ENCODE results near the gene PTCH1. TPM values are rescaled to one million over a fixed set of nuclear protein-coding genes. Genes with fewer than 3 reads are reported as not detected.
A peak's percentile ranks its signal among the peaks of the same experiment; 100 is the strongest.

PTCH1 gene
- total RNA-seq, 1 donor from 2014 or later = 4.3 TPM

GRCh38 chr9:95514342-95514741 is 2.4 kb downstream of the PTCH1 start:
- DNase-seq (ENCODE audit: low spot score) = no peak
- intact Hi-C loops (cut with DNase I) = no loop called here

GRCh38 chr9:95513711-95514110 is 3.1 kb downstream of the PTCH1 start:
- DNase-seq (ENCODE audit: low spot score) = no peak
- intact Hi-C loops (cut with DNase I) = no loop called here

GRCh38 chr9:95512709-95513095 is 4.1 kb downstream of the PTCH1 start:
- intact Hi-C loops (cut with DNase I) = no loop called here
- DNase-seq (ENCODE audit: low spot score) = no peak

- intact Hi-C loops (cut with DNase I) = no loop called here
- DNase-seq (ENCODE audit: low spot score) = no peak
Observed at GRCh38 chr9:95511952-95512708, 4.6 kb downstream of the PTCH1 start.

- no peak for DNase-seq (ENCODE audit: low spot score)
- intact Hi-C loops (cut with DNase I) = no loop called here
Observed at GRCh38 chr9:95511616-95511931, 5.2 kb downstream of the PTCH1 start.

- intact Hi-C loops (cut with DNase I) = no loop called here
- DNase-seq (ENCODE audit: low spot score) = peak; percentile 92
Observed at GRCh38 chr9:95510709-95511615, 5.8 kb downstream of the PTCH1 start.

- DNase-seq (ENCODE audit: low spot score) = no peak
- intact Hi-C loops (cut with DNase I) = loop anchor here (5.0 kb wide), 1 partner anchor 48 kb away; no protein-coding TSS in a partner anchor
Observed at GRCh38 chr9:95509851-95510708, 6.7 kb downstream of the PTCH1 start.

- DNase-seq (ENCODE audit: low spot score) = no peak
- intact Hi-C loops (cut with DNase I) = loop anchor here (5.0 kb wide), 1 partner anchor 47 kb away; no protein-coding TSS in a partner anchor
Observed at GRCh38 chr9:95508968-95509850, 7.6 kb downstream of the PTCH1 start.

- no peak for DNase-seq (ENCODE audit: low spot score)
Observed at GRCh38 chr9:95508242-95508967, 8.4 kb downstream of the PTCH1 start.

GRCh38 chr9:95507464-95508241 is 9.1 kb downstream of the PTCH1 start:
- DNase-seq (ENCODE audit: low spot score) = no peak
- intact Hi-C loops (cut with DNase I) = loop anchor here (1.0 to 5.0 kb wide), 3 partner anchors 45 to 367 kb away; partner anchors contain the start of genes ERCC6L2 and FANCC

More at GRCh38 chr9:95508242-95508967, 8.4 kb downstream of the PTCH1 start:
- intact Hi-C loops (cut with DNase I) = loop anchor here (5.0 kb wide), 1 partner anchor 46 kb away; no protein-coding TSS in a partner anchor

- no peak for DNase-seq (ENCODE audit: low spot score)
Observed at GRCh38 chr9:95506678-95507463, 9.9 kb downstream of the PTCH1 start.

GRCh38 chr9:95506428-95506677 is 10.4 kb downstream of the PTCH1 start:
- no peak for DNase-seq (ENCODE audit: low spot score)
- intact Hi-C loops (cut with DNase I) = loop anchor here (2.0 to 5.0 kb wide), 2 partner anchors 44 to 368 kb away; partner anchors contain the start of gene ERCC6L2

More at GRCh38 chr9:95506678-95507463, 9.9 kb downstream of the PTCH1 start:
- intact Hi-C loops (cut with DNase I) = loop anchor here (1.0 to 5.0 kb wide), 3 partner anchors 45 to 368 kb away; partner anchors contain the start of genes ERCC6L2 and FANCC

- intact Hi-C loops (cut with DNase I) = loop anchor here (2.0 to 5.0 kb wide), 2 partner anchors 44 to 369 kb away; partner anchors contain the start of gene ERCC6L2
Observed at GRCh38 chr9:95505717-95506427, 10.9 kb downstream of the PTCH1 start.

GRCh38 chr9:95505072-95505716 is 11.6 kb downstream of the PTCH1 start:
- intact Hi-C loops (cut with DNase I) = loop anchor here (5.0 kb wide), 1 partner anchor 43 kb away; no protein-coding TSS in a partner anchor
- no peak for DNase-seq (ENCODE audit: low spot score)

More at GRCh38 chr9:95505717-95506427, 10.9 kb downstream of the PTCH1 start:
- no peak for DNase-seq (ENCODE audit: low spot score)

Measured in cardiac septum (tissue), 1 donor.